Kidney epithelial cell (primary cell): ENCODE results near the gene ACSL3. TPM values are rescaled to one million over a fixed set of nuclear protein-coding genes. Genes with fewer than 3 reads are reported as not detected.
"Not testable (repeated sequence)": the region's sequence is repeated elsewhere in the genome, so short reads cannot be mapped to it uniquely, and the experiment has no call there.

Source experiments
- DNase-seq: peaks from one replicate; pipeline ENCODE4 v3.0.0-alpha.2; 2010; ENCODE audit warnings: low read depth
- H3K27me3 ChIP-seq: 2 replicates; pipeline ENCODE4 v1.6.0; 2011; ENCODE audit warnings: low read length; ENCODE audit not compliant: control insufficient read depth, insufficient read depth
- H3K36me3 ChIP-seq: 2 replicates; pipeline ENCODE4 v1.5.1; 2011; ENCODE audit warnings: low read length; ENCODE audit not compliant: control insufficient read depth, insufficient read depth
- H3K4me3 ChIP-seq: 2 replicates; pipeline ENCODE4 v1.5.1; 2011; ENCODE audit warnings: low read depth, mild to moderate bottlenecking, control low read depth, low read length
- CTCF ChIP-seq: IDR thresholded peaks from 2 replicates; pipeline ENCODE4 v1.5.1; 2011; ENCODE audit warnings: mild to moderate bottlenecking, moderate library complexity, low read length, control low read depth, inconsistent platforms; ENCODE audit not compliant: insufficient read depth, poor library complexity, severe bottlenecking
- total RNA-seq: library from RNA; depleted of rRNA; stranded (reverse); fragments of >200 nt; gene quantifications from 2 replicates; pipeline ENCODE4 v1.2.3, GENCODE V29; 2015

ACSL3 gene
- total RNA-seq, 1 donor from 2014 or later, result 98.6 TPM

- TF ChIP-seq CTCF, result no peak
- H3K27me3 ChIP-seq, result no peaks in the 10 kb centered on the region
- no peaks in the 10 kb centered on the region for H3K36me3 ChIP-seq
- no peak for DNase-seq
- no peak overlapping the region for H3K4me3 ChIP-seq
Observed at GRCh38 chr2:222866358-222866960, 5.6 kb downstream of the ACSL3 start.

DNA sequence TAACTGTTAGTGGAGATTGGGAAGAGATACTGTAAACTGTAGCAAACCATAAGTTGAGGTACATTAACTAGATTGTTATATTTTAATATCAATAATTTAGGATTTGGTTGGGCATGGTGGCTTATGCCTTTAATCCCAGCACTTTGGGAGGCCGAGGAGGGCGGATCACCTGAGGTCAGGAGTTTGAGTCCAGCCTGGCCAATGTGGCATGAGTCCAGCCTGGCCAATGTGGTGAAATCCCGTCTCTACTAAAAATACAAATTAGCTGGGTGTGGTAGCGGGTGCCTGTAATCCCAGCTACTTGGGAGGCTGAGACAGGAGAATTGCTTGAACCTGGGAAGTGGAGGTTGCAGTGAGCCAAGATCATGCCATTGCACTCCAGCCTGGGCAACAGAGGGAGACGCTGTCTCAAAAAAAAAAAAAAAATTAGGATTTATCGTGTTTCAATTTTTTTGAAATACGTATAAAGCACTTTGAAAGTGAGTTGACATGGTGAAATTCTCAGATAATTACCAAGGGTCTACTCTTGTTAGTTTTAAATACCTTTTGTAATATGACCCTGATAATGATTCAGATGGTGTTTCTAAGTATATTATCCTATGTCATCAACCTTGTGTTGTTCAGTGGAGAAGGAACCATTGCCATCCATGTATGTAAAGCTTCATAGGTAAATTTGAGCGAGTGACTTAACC lies 7.9 kb downstream of the ACSL3 start:
- H3K4me3 ChIP-seq, DNase-seq, H3K27me3 ChIP-seq, H3K36me3 ChIP-seq: not testable (repeated sequence)

DNA sequence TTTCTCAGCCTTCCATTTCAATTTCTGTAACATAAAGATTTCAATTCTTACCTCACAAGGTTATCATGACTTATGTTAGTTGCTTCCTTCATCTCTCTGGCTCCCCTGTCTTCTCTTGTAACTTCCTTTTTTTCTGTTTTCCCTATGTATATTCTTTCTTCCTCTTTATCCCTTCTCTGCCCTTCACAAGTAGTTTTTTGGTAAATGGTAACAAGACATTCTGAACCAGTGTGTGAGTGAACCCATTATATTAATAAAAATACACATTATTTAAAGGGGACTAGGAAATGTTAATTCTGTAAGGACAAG lies 8.4 kb downstream of the ACSL3 start:
- TF ChIP-seq CTCF, result no peak
- Histone ChIP-seq H3K36me3 (no peaks in the 10 kb centered on the region), H3K27me3 (no peaks in the 10 kb centered on the region), H3K4me3 (no peak overlapping the region)
- no peak for DNase-seq

- H3K36me3 ChIP-seq, result no peaks in the 10 kb centered on the region
- no peak for DNase-seq
- H3K4me3 ChIP-seq, result no peak overlapping the region
- no peaks in the 10 kb centered on the region for H3K27me3 ChIP-seq
- TF ChIP-seq CTCF, result no peak
Observed at GRCh38 chr2:222871291-222871690, 10.5 kb downstream of the ACSL3 start.

DNA sequence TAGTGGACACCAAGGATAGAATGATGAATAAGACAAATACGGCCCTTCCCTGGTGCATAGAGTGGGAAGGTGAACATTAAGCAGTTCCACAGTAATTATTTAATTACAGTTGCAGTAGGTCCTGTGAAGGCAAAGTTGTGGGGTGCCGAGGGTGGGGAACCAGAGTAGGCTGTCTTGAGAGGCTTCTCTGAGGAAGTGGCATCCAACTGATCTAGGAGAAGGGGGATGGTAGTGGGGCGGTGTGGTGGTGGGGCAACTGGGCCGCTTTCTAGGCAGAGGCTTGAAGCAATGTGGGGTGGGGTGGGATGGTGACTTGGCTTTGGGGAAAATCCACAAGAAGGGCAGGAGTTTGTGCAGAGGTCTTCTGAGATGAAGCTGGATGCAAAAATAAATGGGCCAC lies 11.7 kb downstream of the ACSL3 start:
- no peak for TF ChIP-seq CTCF
- DNase-seq, result no peak
- no peak overlapping the region for H3K4me3 ChIP-seq
- no peaks in the 10 kb centered on the region for H3K27me3 ChIP-seq
- H3K36me3 ChIP-seq, result no peaks in the 10 kb centered on the region

- no peaks in the 10 kb centered on the region for H3K36me3 ChIP-seq
- no peak for DNase-seq
- no peaks in the 10 kb centered on the region for H3K27me3 ChIP-seq
- no peak overlapping the region for H3K4me3 ChIP-seq
- TF ChIP-seq CTCF, result no peak
Observed at GRCh38 chr2:222875482-222875881, 14.6 kb downstream of the ACSL3 start.
